ENCODE data around the gene DCHS1. TPM values are rescaled to one million over a fixed set of nuclear protein-coding genes. Genes with fewer than 3 reads are reported as not detected.

Gene DCHS1
- polyA plus RNA-seq, 2 of the 4 experiments (the other 2 are of a cell fraction) = 0.06 TPM

- H3K27ac ChIP-seq = no peak overlapping the region
- FAIRE-seq (peak; percentile 36), DNase-seq (ENCODE audit: low read depth in 1 of 2, low spot score in 1 of 2) (no peak), ATAC-seq (no peak)
- H3K9me3 ChIP-seq = peaks cover 12% of the 10 kb centered on the region
- 65% methylated on average over 4 of the region's 4 CpGs for WGBS (ENCODE audit: missing lambda C conversion rate)
- ChIA-PET CTCF (no interaction called here), POLR2A (no interaction called here)
- no peaks in the 10 kb centered on the region for H3K4me1 ChIP-seq
- H3K4me2 ChIP-seq = no peak overlapping the region
- TF ChIP-seq POLR2AphosphoS2 (conservative IDR thresholded peaks at IDR 0.05; ENCODE audit: low read length) (no peak), CHD4 (IDR thresholded peaks at IDR 0.05; ENCODE audit: borderline replicate concordance) (no peak), GATA3 (IDR thresholded peaks at IDR 0.05; ENCODE audit: borderline replicate concordance) (no peak), MAX (IDR thresholded peaks at IDR 0.05) (no peak), ZSCAN20 (CRISPR knock-in tag; IDR thresholded peaks at IDR 0.05) (no peak), NPAS2 (CRISPR knock-in tag; IDR thresholded peaks at IDR 0.05; ENCODE audit: borderline replicate concordance) (no peak), PBX3 (IDR thresholded peaks at IDR 0.05) (no peak), HEYL (CRISPR knock-in tag; IDR thresholded peaks at IDR 0.05) (no peak)
- TF ChIP-seq, protein P1, sequence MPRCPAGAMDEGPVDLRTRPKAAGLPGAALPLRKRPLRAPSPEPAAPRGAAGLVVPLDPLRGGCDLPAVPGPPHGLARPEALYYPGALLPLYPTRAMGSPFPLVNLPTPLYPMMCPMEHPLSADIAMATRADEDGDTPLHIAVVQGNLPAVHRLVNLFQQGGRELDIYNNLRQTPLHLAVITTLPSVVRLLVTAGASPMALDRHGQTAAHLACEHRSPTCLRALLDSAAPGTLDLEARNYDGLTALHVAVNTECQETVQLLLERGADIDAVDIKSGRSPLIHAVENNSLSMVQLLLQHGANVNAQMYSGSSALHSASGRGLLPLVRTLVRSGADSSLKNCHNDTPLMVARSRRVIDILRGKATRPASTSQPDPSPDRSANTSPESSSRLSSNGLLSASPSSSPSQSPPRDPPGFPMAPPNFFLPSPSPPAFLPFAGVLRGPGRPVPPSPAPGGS (IDR thresholded peaks at IDR 0.05) = no peak
- TF ChIP-seq, protein P2, sequence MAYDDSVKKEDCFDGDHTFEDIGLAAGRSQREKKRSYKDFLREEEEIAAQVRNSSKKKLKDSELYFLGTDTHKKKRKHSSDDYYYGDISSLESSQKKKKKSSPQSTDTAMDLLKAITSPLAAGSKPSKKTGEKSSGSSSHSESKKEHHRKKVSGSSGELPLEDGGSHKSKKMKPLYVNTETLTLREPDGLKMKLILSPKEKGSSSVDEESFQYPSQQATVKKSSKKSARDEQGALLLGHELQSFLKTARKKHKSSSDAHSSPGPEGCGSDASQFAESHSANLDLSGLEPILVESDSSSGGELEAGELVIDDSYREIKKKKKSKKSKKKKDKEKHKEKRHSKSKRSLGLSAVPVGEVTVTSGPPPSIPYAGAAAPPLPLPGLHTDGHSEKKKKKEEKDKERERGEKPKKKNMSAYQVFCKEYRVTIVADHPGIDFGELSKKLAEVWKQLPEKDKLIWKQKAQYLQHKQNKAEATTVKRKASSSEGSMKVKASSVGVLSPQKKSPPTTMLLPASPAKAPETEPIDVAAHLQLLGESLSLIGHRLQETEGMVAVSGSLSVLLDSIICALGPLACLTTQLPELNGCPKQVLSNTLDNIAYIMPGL (CRISPR knock-in tag; IDR thresholded peaks at IDR 0.05; ENCODE audit: borderline replicate concordance) = no peak
- no peak overlapping the region for H3K4me3 ChIP-seq
Measured at GRCh38 chr11:6584528-6584927, 71.1 kb downstream of the DCHS1 start.

GRCh38 chr11:6583584-6583983, 72.0 kb downstream of the DCHS1 start:
- ATAC-seq (no peak), DNase-seq (ENCODE audit: low read depth in 1 of 2, low spot score in 1 of 2) (no peak), FAIRE-seq (no peak)
- POLR2A ChIA-PET = no interaction called here
- Histone ChIP-seq H3K4me2 (no peak overlapping the region), H3K9me3 (peaks cover 12% of the 10 kb centered on the region), H3K27ac (no peak overlapping the region), H3K4me1 (no peaks in the 10 kb centered on the region), H3K4me3 (no peak overlapping the region)
- CTCF ChIA-PET = interaction anchor here (1.2 kb wide), 1 partner anchor 11 kb away, joined by 3 read pairs; no protein-coding TSS in a partner anchor
- TF ChIP-seq POLR2AphosphoS2 (conservative IDR thresholded peaks at IDR 0.05; ENCODE audit: low read length) (no peak), RARB (CRISPR knock-in tag; IDR thresholded peaks at IDR 0.05) (no peak), GATA3 (IDR thresholded peaks at IDR 0.05; ENCODE audit: borderline replicate concordance) (no peak), HOXB5 (CRISPR knock-in tag; IDR thresholded peaks at IDR 0.05) (no peak), FOSB (CRISPR knock-in tag; IDR thresholded peaks at IDR 0.05) (no peak), FOSL2 (IDR thresholded peaks at IDR 0.05) (no peak), FOSL2 (CRISPR knock-in tag; IDR thresholded peaks at IDR 0.05) (no peak), MAX (IDR thresholded peaks at IDR 0.05) (no peak), RCOR1 (IDR thresholded peaks at IDR 0.05; ENCODE audit: low read depth, low read length) (no peak), SMC3 (IDR thresholded peaks at IDR 0.05) (no peak)
- 76% methylated on average over 1 of the region's 1 CpG for WGBS (ENCODE audit: missing lambda C conversion rate)

DNA sequence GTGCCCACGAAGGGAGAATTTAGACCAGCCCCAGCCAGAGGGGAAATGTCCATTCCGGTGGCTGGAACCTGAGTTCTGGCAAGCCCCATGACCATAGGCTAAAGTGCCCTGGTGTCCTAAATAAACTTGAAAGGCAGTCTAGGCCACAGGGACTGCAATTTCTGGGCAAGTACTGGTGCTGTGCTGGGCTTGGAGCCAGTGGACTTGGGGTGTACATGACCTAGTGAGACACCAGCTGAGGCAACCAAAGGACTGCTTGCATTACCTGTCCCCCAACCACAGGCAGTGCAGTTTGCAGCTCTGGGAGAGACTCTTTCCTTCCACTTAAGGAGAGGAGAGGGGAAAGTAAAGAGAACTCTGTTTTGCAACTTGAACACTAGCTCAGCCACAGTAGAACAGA, 75.9 kb downstream of the DCHS1 start:
- POLR2A ChIA-PET = no interaction called here
- ATAC-seq = no peak
- no peak for DNase-seq (ENCODE audit: low read depth in 1 of 2, low spot score in 1 of 2)
- TF ChIP-seq MAX (IDR thresholded peaks at IDR 0.05) = no peak
- TF ChIP-seq PHF8 (IDR thresholded peaks at IDR 0.05; ENCODE audit: borderline replicate concordance, low read depth) = no peak
- TF ChIP-seq EHF (CRISPR knock-in tag; IDR thresholded peaks at IDR 0.05) = no peak
- no peak for TF ChIP-seq KDM1A (IDR thresholded peaks at IDR 0.05; ENCODE audit: low read depth)
- no peak for TF ChIP-seq CBX2 (IDR thresholded peaks at IDR 0.05; ENCODE audit: borderline replicate concordance, low read depth)
- TF ChIP-seq ZSCAN20 (CRISPR knock-in tag; IDR thresholded peaks at IDR 0.05) = no peak
- TF ChIP-seq MAZ (IDR thresholded peaks at IDR 0.05; ENCODE audit: borderline replicate concordance, low read depth, low read length) = no peak
- TF ChIP-seq NR3C1 (IDR thresholded peaks at IDR 0.05) = no peak
- no peak for TF ChIP-seq RFX5 (IDR thresholded peaks at IDR 0.05)
- WGBS (ENCODE audit: missing lambda C conversion rate) = 90% methylated on average over 2 of the region's 2 CpGs
- H3K4me1 ChIP-seq = no peaks in the 10 kb centered on the region
- H3K4me3 ChIP-seq = no peak overlapping the region
- no peak overlapping the region for H3K4me2 ChIP-seq
- H3K27ac ChIP-seq = no peak overlapping the region
- H3K9me3 ChIP-seq = peaks cover 9% of the 10 kb centered on the region
- FAIRE-seq = no peak
- CTCF ChIA-PET = interaction anchor here (1.8 to 2.7 kb wide), 2 partner anchors 17 to 19 kb away, joined by 4 to 8 read pairs; no protein-coding TSS in a partner anchor

Measured in A549 (cell line).